Measurements from ENCODE around the gene BICDL1.

DNA sequence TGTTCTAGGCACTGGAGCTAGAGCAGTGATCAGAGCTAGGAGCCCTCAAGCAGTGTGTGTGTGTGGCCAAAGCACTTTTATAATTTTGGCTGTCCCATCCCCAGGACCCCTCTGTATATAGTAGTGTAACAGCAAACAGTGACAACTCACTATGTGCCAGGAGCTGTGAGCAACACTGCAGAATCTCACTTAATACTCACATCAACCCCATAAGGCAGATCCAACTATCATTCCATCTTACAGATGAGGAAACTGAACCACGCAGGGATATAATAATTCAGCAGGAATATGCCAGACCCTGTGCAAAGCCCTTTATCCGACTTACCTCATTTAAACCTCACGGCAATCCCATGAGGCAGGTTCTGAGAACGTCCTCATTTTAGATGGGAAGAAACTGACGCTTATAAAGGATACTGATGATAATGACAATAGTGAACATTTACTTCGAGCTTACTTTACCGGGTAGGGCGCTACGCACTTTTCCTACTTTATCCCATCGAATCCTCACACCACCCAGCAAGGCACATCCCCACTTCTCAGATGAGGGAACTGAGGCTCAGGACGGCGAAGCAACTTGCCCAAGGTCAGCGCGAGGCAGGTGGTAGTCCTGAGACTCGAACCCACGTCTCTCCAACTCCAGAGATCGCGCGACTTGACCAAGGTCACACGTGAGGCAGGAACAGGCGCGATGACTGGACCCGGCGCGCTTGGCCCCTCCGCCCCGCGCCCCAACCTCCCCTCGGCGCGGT lies 126.8 kb downstream of the BICDL1 start:
- TF ChIP-seq, protein P1, sequence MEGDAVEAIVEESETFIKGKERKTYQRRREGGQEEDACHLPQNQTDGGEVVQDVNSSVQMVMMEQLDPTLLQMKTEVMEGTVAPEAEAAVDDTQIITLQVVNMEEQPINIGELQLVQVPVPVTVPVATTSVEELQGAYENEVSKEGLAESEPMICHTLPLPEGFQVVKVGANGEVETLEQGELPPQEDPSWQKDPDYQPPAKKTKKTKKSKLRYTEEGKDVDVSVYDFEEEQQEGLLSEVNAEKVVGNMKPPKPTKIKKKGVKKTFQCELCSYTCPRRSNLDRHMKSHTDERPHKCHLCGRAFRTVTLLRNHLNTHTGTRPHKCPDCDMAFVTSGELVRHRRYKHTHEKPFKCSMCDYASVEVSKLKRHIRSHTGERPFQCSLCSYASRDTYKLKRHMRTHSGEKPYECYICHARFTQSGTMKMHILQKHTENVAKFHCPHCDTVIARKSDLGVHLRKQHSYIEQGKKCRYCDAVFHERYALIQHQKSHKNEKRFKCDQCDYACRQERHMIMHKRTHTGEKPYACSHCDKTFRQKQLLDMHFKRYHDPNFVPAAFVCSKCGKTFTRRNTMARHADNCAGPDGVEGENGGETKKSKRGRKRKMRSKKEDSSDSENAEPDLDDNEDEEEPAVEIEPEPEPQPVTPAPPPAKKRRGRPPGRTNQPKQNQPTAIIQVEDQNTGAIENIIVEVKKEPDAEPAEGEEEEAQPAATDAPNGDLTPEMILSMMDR (IDR thresholded peaks at IDR 0.05), result no peak
- TF ChIP-seq POLR2A (IDR thresholded peaks at IDR 0.05), result no peak
